Heart right ventricle (tissue), 16 donors: ENCODE results near the gene USP31. TPM values are rescaled to one million over a fixed set of nuclear protein-coding genes. Genes with fewer than 3 reads are reported as not detected.

ENCODE experiments used
- ATAC-seq, 8 donors: fragments of 200-7000 bp; cut with Tn5 transposase; one replicate each; pipeline ENCODE4 v1.9.1; 2020; ENCODE audit warnings: mild to moderate bottlenecking in 8 of 8, moderate library complexity in 8 of 8, moderate number of reproducible peaks in 1 of 8
- DNase-seq, 2 donors: peaks; one replicate each; pipeline ENCODE4 v3.0.0-alpha.2; 2020
- H3K27ac ChIP-seq, 10 donors: fragments of 200-600 bp; sonication (generic) in 2 of 10; one replicate each; pipeline versions ENCODE4 v1.5.0 to v1.8.0; 2020 to 2022; ENCODE audit warnings: mild to moderate bottlenecking in 3 of 10
- H3K27me3 ChIP-seq, 7 donors: fragments of 200-600 bp; one replicate each; pipeline ENCODE4 v1.8.0; 2021 to 2022; ENCODE audit warnings: mild to moderate bottlenecking in 2 of 7
- H3K36me3 ChIP-seq, 9 donors: fragments of 200-600 bp; sonication (generic) in 1 of 9; one replicate each; pipeline versions ENCODE4 v1.5.0 to v1.8.0; 2020 to 2022; ENCODE audit warnings: mild to moderate bottlenecking in 2 of 9
- H3K4me1 ChIP-seq, 9 donors: fragments of 200-600 bp; sonication (generic) in 1 of 9; one replicate each; pipeline versions ENCODE4 v1.5.0 to v1.8.0; 2020 to 2022; ENCODE audit warnings: mild to moderate bottlenecking in 4 of 9
- H3K4me3 ChIP-seq, 10 donors: fragments of 200-600 bp; sonication (generic) in 2 of 10; one replicate each; pipeline versions ENCODE4 v1.5.0 to v1.8.0; 2020 to 2022; ENCODE audit warnings: mild to moderate bottlenecking in 7 of 10, moderate library complexity in 2 of 10
- H3K9me3 ChIP-seq, 11 donors: fragments of 200-600 bp in 10 of 11; sonication (generic) in 2 of 11; one replicate each; pipeline versions ENCODE4 v1.5.0 to v1.8.0; 2013 to 2022; ENCODE audit warnings: mild to moderate bottlenecking in 2 of 11, control low read depth in 1 of 11, moderate library complexity in 1 of 11
- WGBS, 2 donors: extraction: QIAGEN DNeasy Blood & Tissue Kit; methylation state at CpG; one replicate each; pipeline ENCODE4 v1.1.7; 2013; ENCODE audit warnings: inconsistent platforms in 1 of 2; 5-methylcytosine and 5-hydroxymethylcytosine counted together
- intact Hi-C, 10 donors: fragments of 100-400 bp; cut with DNase I; formaldehyde crosslinking; loops; one replicate each; pipeline versions ENCODE4 v1.11.1 to v1.14.2; 2022
- polyA plus RNA-seq, 2 donors: library from polyadenylated mRNA; stranded (reverse); fragments of 200-250 nt; gene quantifications; one replicate each; pipeline ENCODE4 v1.2.3, GENCODE V29; 2013
- total RNA-seq, 10 donors: library from RNA; stranded (reverse); fragmentation: NEBNext Ultra II Directional in 3 of 10; extraction: Animal tissue kit (Norgen Biotek cat#: 25700) in 3 of 10; gene quantifications; one replicate each; pipeline versions ENCODE4 v1.2.1 to v1.2.4, GENCODE V29; 2021 to 2023
- TF ChIP-seq, protein P1 (sequence below), 9 donors: fragments of 200-600 bp; sonication (generic) in 2 of 9; IDR thresholded peaks; one replicate each; pipeline versions ENCODE4 v1.5.0 to v1.8.0; 2021 to 2022; ENCODE audit warnings: antibody characterized with exemption in 9 of 9, mild to moderate bottlenecking in 5 of 9, moderate library complexity in 1 of 9
- donor health status: Arrhythmogenic right ventricular cardiomyopathy.
- donor health status: ischemic (EF 13 %, LVEDD 7.1; RV severe dilation, severe dysfunction).
- donor health status: healthy with polysubstance abuse.
- donor health status: DM: no; HTN: yes; CAD: no.
- donor health status: DM: no; HTN: no; CAD: no.
- donor health status: ischemic (EF 25% LVEDD 6.9; RV normal size, moderate dysfunction).
- donor health status: ischemic (EF 25% LVEDD 5.7; RV mildly dilated, moderate dysfunction).
- donor health status: healthy.
- donor health status: DM: yes; HTN: yes; CAD: no.
- donor health status: Ischemic cardiomyopathy.
- donor health status: ischemic (EF 35%, LVEDD 5.7; RV mildly dilated, moderate dysfunction).
- donor health status: nonischemic (EF 11% LVEDD 7.7; RV severe dilation, severe dysfunction).
- donor health status: DM: yes; HTN: yes; CAD: no.
- donor health status: PGD.
- donor health status: ischemic (EF 29% LVEDD 5.4; RV normal size, mild dysfunction).
- donor health status: nonischemic (EF 23%, LVEDD 6.1; RV moderate dilation, normal function).

Gene USP31
- total and polyA plus RNA-seq, 12 donors: 8.9 to 32.1 (median 22.4) TPM

DNA sequence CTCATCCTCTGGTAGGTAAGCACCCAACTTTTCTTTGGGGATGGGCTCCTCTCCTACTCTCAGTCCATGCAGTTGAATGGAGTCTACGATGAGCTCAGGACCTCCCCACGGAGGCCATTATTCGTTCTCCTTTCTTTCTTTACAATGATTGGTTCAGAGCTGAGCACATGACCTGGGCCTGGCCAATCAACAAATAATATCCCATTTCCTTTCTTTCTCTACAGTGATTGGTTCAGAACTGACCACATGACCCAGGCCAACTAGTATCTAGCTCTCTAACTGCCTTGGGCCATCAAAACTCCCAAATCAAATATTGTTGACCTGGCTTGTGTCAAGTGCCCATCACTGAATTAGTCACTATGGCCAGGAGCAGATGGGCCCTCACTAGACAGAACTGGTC is 129.2 kb downstream of the USP31 start:
- intact Hi-C loops: no loop called here
- TF ChIP-seq, protein P1, sequence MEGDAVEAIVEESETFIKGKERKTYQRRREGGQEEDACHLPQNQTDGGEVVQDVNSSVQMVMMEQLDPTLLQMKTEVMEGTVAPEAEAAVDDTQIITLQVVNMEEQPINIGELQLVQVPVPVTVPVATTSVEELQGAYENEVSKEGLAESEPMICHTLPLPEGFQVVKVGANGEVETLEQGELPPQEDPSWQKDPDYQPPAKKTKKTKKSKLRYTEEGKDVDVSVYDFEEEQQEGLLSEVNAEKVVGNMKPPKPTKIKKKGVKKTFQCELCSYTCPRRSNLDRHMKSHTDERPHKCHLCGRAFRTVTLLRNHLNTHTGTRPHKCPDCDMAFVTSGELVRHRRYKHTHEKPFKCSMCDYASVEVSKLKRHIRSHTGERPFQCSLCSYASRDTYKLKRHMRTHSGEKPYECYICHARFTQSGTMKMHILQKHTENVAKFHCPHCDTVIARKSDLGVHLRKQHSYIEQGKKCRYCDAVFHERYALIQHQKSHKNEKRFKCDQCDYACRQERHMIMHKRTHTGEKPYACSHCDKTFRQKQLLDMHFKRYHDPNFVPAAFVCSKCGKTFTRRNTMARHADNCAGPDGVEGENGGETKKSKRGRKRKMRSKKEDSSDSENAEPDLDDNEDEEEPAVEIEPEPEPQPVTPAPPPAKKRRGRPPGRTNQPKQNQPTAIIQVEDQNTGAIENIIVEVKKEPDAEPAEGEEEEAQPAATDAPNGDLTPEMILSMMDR (IDR thresholded peaks at IDR 0.05): no peak
- Histone ChIP-seq H3K4me1 (no peaks in the 10 kb centered on the region), H3K4me3 (no peak overlapping the region), H3K9me3 (no peaks in the 10 kb centered on the region), H3K27me3 (peaks cover 0 to 12% (median 4%) of the 10 kb centered on the region in 7 donors), H3K36me3 (no peaks in the 10 kb centered on the region), H3K27ac (no peak overlapping the region)
- 86 to 91% methylated on average over 3 of the region's 3 CpGs for WGBS, 2 donors
- DNase-seq (no peak), ATAC-seq (no peak)

DNA sequence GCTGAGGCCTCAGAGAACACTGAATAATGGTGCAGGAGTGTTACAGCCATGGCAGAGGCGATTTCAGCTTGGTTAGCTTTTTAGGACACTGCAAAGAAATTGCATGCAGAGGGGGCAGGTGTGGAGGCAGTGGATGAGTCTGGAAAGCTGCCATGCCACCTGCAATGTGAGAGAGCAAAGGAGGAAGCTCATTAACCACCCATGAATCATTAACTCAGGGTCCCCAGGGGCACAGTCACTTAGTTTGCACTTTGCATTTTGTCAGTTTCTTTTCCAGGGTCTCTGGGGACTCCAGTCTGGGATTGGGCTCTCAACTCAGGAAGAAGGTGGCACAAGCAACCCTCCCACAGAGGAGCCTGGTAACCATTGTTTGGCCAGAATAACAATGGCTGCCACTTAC is 132.9 kb downstream of the USP31 start:
- H3K27me3 ChIP-seq: peaks cover 0 to 23% (median 9%) of the 10 kb centered on the region in 7 donors

DNA sequence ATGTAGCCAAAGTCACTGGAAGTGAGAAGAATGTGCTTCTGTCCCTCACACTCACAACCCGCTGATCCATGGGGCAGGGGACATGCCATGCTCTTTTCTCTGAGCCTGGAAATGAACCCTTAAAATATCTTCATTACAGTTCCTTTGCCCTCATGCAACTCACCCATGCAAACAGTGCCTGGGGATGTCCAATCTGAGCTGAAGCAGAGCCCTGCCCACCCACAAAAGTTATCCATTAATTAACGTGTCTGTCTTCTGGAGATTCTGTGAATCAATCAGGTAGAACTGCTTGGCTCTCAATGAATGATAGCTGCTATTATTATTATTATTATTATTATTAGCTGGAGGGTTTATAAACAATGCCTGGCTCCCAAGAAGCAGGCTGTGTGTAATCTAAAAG is 133.7 kb downstream of the USP31 start:
- Histone ChIP-seq H3K9me3 (no peaks in the 10 kb centered on the region), H3K4me3 (no peak overlapping the region), H3K4me1 (no peaks in the 10 kb centered on the region), H3K36me3 (no peaks in the 10 kb centered on the region), H3K27me3 (peaks cover 0 to 17% (median 10%) of the 10 kb centered on the region in 7 donors), H3K27ac (no peak overlapping the region)
- 73 to 76% methylated on average over 2 of the region's 2 CpGs for WGBS, 2 donors
- no peak for DNase-seq
- no peak for ATAC-seq
- intact Hi-C loops: loop anchor here in 1 of 10 donors (10.0 kb wide), 1 partner anchor 621 kb away; no protein-coding TSS in a partner anchor
- TF ChIP-seq, protein P1 (IDR thresholded peaks at IDR 0.05): no peak

More for the DNA sequence above, 132.9 kb downstream of the USP31 start:
- intact Hi-C loops: loop anchor here in 1 of 10 donors (10.0 kb wide), 1 partner anchor 622 kb away; no protein-coding TSS in a partner anchor
- no peak for DNase-seq
- Histone ChIP-seq H3K9me3 (no peaks in the 10 kb centered on the region), H3K4me1 (no peaks in the 10 kb centered on the region), H3K27ac (no peak overlapping the region), H3K36me3 (no peaks in the 10 kb centered on the region), H3K4me3 (no peak overlapping the region)
- TF ChIP-seq, protein P1 (IDR thresholded peaks at IDR 0.05): no peak
- WGBS, 2 donors: 68 to 81% methylated on average over 1 of the region's 1 CpG
- no peak for ATAC-seq

DNA sequence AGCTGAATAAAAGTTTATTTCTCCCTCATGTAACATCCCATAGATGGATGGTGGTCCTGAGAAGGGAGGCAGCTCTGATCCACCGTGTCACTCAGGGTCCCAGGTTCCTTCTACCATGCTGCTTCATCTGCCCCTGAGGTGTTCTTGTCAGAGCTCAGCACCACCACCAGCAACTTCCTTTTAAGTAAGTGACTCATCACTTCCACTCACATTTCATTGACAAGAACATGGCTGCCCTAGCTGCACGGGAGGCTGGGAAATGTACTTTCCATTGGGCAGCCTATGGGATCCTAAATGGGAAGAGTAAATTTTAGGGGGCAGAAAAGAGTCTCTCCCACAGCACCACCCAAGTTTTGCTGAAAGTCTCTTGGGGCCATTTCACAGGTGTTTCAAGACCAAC is 134.7 kb downstream of the USP31 start:
- Histone ChIP-seq H3K27me3 (peaks cover 0 to 17% (median 10%) of the 10 kb centered on the region in 7 donors), H3K4me3 (no peak overlapping the region), H3K36me3 (no peaks in the 10 kb centered on the region), H3K4me1 (no peaks in the 10 kb centered on the region), H3K9me3 (no peaks in the 10 kb centered on the region), H3K27ac (no peak overlapping the region)
- intact Hi-C loops: loop anchor here in 1 of 10 donors (10.0 kb wide), 1 partner anchor 620 kb away; no protein-coding TSS in a partner anchor
- DNase-seq (no peak), ATAC-seq (no peak)
- 50 to 52% methylated on average over 2 of the region's 2 CpGs for WGBS, 2 donors
- TF ChIP-seq, protein P1 (IDR thresholded peaks at IDR 0.05): no peak

Other genes starting within 250 kb of the USP31 start
- under 1 TPM in 3 of 10 donors, not detected in 7; 0.05 to 0.30 (median 0.12) TPM for gene SCNN1G, start 33.3 kb upstream of the USP31 start, total RNA-seq
- under 1 TPM in 1 of 2 donors, not detected in 1; 0.03 TPM for gene SCNN1G, start 33.3 kb upstream of the USP31 start, polyA plus RNA-seq
- gene SCNN1B, start 152.8 kb upstream of the USP31 start, total RNA-seq: under 1 TPM in 6 of 10 donors, not detected in 4; 0.11 to 0.38 (median 0.22) TPM
- gene SCNN1B, start 152.8 kb upstream of the USP31 start, polyA plus RNA-seq: under 1 TPM; 0.15 to 0.25 TPM